ENCODE measurements around the gene GAN. TPM values are rescaled to one million over a fixed set of nuclear protein-coding genes. Genes with fewer than 3 reads are reported as not detected.

The GAN gene
- total RNA-seq, 4 donors from 2014 or later: 5.0 to 8.0 (median 6.4) TPM

GRCh38 chr16:81318711-81319110 lies 3.9 kb downstream of the GAN start:
- H3K27me3 ChIP-seq: no peaks in the 10 kb centered on the region
- DNase-seq: no peak
- H3K27ac ChIP-seq: no peak overlapping the region
- H3K9me3 ChIP-seq: no peaks in the 10 kb centered on the region
- TF ChIP-seq POLR2A (IDR thresholded peaks at IDR 0.05) (no peak), CTCF (IDR thresholded peaks at IDR 0.05 in 4 of 5, conservative IDR thresholded peaks at IDR 0.05 in 1 of 5) (no peak)
- intact Hi-C loops (cut with DNase I; ENCODE audit: low total_unique reads): loop anchor here (5.0 to 10.0 kb wide), 2 partner anchors 241 to 314 kb away; partner anchors contain the start of genes C16orf46, CENPN and CMC2
- H3K4me3 ChIP-seq: no peak overlapping the region
- in situ Hi-C loops (cut with MboI; ENCODE audit: low sequenced_read_pairs in 4 of 4): loop anchor here in 3 of 4 donors (10.0 to 25.0 kb wide), 3 partner anchors 114 to 281 kb away; partner anchors contain the start of genes ATMIN (in 1 of the 3), C16orf46 (in 1 of the 3) and GCSH (in 1 of the 3)
- peaks cover 27 to 33% of the 10 kb centered on the region in 2 donors for H3K4me1 ChIP-seq
- no peaks in the 10 kb centered on the region for H3K36me3 ChIP-seq
- ATAC-seq: no peak

GRCh38 chr16:81319221-81319912 lies 4.6 kb downstream of the GAN start:
- H3K27ac ChIP-seq: no peak overlapping the region
- no peak for TF ChIP-seq CTCF (IDR thresholded peaks at IDR 0.05 in 4 of 5, conservative IDR thresholded peaks at IDR 0.05 in 1 of 5)
- no peak for TF ChIP-seq POLR2A (IDR thresholded peaks at IDR 0.05)
- H3K4me3 ChIP-seq: no peak overlapping the region
- intact Hi-C loops (cut with DNase I; ENCODE audit: low total_unique reads) (loop anchor here (5.0 to 10.0 kb wide), 2 partner anchors 242 to 315 kb away; partner anchors contain the start of genes C16orf46, CENPN and CMC2), in situ Hi-C loops (cut with MboI; ENCODE audit: low sequenced_read_pairs in 4 of 4) (loop anchor here in 3 of 4 donors (10.0 to 25.0 kb wide), 3 partner anchors 115 to 282 kb away; partner anchors contain the start of genes ATMIN (in 1 of the 3), C16orf46 (in 1 of the 3) and GCSH (in 1 of the 3))
- DNase-seq: no peak
- H3K9me3 ChIP-seq: no peaks in the 10 kb centered on the region
- no peak for ATAC-seq
- H3K36me3 ChIP-seq: no peaks in the 10 kb centered on the region
- H3K27me3 ChIP-seq: no peaks in the 10 kb centered on the region
- peaks cover 22 to 31% of the 10 kb centered on the region in 2 donors for H3K4me1 ChIP-seq

- intact Hi-C loops (cut with DNase I; ENCODE audit: low total_unique reads) (no loop called here), in situ Hi-C loops (cut with MboI; ENCODE audit: low sequenced_read_pairs in 4 of 4) (loop anchor here in 2 of 4 donors (25.0 kb wide), 2 partner anchors 234 to 284 kb away; partner anchors contain the start of genes ATMIN (in 1 of the 2), C16orf46 (in 1 of the 2) and GCSH (in 1 of the 2))
- Histone ChIP-seq H3K36me3 (no peaks in the 10 kb centered on the region), H3K27ac (no peak overlapping the region), H3K4me1 (peaks cover 20 to 29% of the 10 kb centered on the region in 2 donors), H3K9me3 (no peaks in the 10 kb centered on the region), H3K4me3 (no peak overlapping the region), H3K27me3 (no peaks in the 10 kb centered on the region)
- ATAC-seq (no peak), DNase-seq (no peak)
- TF ChIP-seq CTCF (IDR thresholded peaks at IDR 0.05 in 4 of 5, conservative IDR thresholded peaks at IDR 0.05 in 1 of 5) (no peak), POLR2A (IDR thresholded peaks at IDR 0.05) (no peak)
These were observed 6.3 kb downstream of the GAN start for GRCh38 chr16:81321039-81321438.

GRCh38 chr16:81321536-81321935 lies 6.8 kb downstream of the GAN start:
- ATAC-seq: no peak
- no peak overlapping the region for H3K4me3 ChIP-seq
- H3K36me3 ChIP-seq: no peaks in the 10 kb centered on the region
- in situ Hi-C loops (cut with MboI; ENCODE audit: low sequenced_read_pairs in 4 of 4) (loop anchor here in 2 of 4 donors (25.0 kb wide), 2 partner anchors 234 to 284 kb away; partner anchors contain the start of genes ATMIN (in 1 of the 2), C16orf46 (in 1 of the 2) and GCSH (in 1 of the 2)), intact Hi-C loops (cut with DNase I; ENCODE audit: low total_unique reads) (no loop called here)
- peaks cover 18 to 24% of the 10 kb centered on the region in 2 donors for H3K4me1 ChIP-seq
- H3K9me3 ChIP-seq: no peaks in the 10 kb centered on the region
- TF ChIP-seq POLR2A (IDR thresholded peaks at IDR 0.05): no peak
- TF ChIP-seq CTCF (IDR thresholded peaks at IDR 0.05 in 4 of 5, conservative IDR thresholded peaks at IDR 0.05 in 1 of 5): no peak
- no peak overlapping the region for H3K27ac ChIP-seq
- no peaks in the 10 kb centered on the region for H3K27me3 ChIP-seq
- DNase-seq: no peak
